Endothelial cell (in vitro differentiated cells): ENCODE measurements around the gene GPR141. TPM values are rescaled to one million over a fixed set of nuclear protein-coding genes. Genes with fewer than 3 reads are reported as not detected.
A peak's percentile ranks its signal among the peaks of the same experiment; 100 is the strongest.

Source experiments
- DNase-seq: peaks from one replicate; pipeline ENCODE4 v3.0.0; 2021; ENCODE audit warnings: low spot score
- H3K27ac Mint-ChIP-seq: one replicate; pipeline ENCODE4 v1.8.0; 2021; ENCODE audit warnings: mixed read lengths, inconsistent platforms; ENCODE audit not compliant: unreplicated experiment
- H3K27me3 Mint-ChIP-seq: one replicate; pipeline ENCODE4 v1.8.0; 2021; ENCODE audit warnings: mild to moderate bottlenecking, moderate library complexity, mixed read lengths, inconsistent platforms; ENCODE audit not compliant: unreplicated experiment
- H3K36me3 Mint-ChIP-seq: one replicate; pipeline ENCODE4 v1.8.0; 2021; ENCODE audit warnings: mild to moderate bottlenecking, low read depth, mixed read lengths, inconsistent platforms; ENCODE audit not compliant: unreplicated experiment
- H3K4me1 Mint-ChIP-seq: one replicate; pipeline ENCODE4 v1.8.0; 2021; ENCODE audit warnings: mild to moderate bottlenecking, mixed read lengths, inconsistent platforms; ENCODE audit not compliant: unreplicated experiment
- H3K4me3 Mint-ChIP-seq: one replicate; pipeline ENCODE4 v1.8.0; 2021; ENCODE audit warnings: mild to moderate bottlenecking, mixed read lengths, inconsistent platforms; ENCODE audit not compliant: unreplicated experiment
- H3K9me3 Mint-ChIP-seq: one replicate; pipeline ENCODE4 v1.8.0; 2021; ENCODE audit warnings: mixed read lengths, inconsistent platforms; ENCODE audit not compliant: unreplicated experiment
- CTCF ChIP-seq: fragments of 200-600 bp; sonication (generic); IDR thresholded peaks from one replicate; pipeline ENCODE4 v1.5.0; 2021; ENCODE audit warnings: antibody characterized with exemption; ENCODE audit not compliant: unreplicated experiment
- total RNA-seq: library from RNA; stranded (reverse); fragmentation: NEBNext Ultra II Directional; extraction: Animal tissue kit (Norgen Biotek cat#: 25700); gene quantifications from one replicate; pipeline ENCODE4 v1.2.1, GENCODE V29; 2021; ENCODE audit not compliant: unreplicated experiment

The GPR141 gene
- total RNA-seq, 1 donor from 2014 or later: not detected

DNA sequence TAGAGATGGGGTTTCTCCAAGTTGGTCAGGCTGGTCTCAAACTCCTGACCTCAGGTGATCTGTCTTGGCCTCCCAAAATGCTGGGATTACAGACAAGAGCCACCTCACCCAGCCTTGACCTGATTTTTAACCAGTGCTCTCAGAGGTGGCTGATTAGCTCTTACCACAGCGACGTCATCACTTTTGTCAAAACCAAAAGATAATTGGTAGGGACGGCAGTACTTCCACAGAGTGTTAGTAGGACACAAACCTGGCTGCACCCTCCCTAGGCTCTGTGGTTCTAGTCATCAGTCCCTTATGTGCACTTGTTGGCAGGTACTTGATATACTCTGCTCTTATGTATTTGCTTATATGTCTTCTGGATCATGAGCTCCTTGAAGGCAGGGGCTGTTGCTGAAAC, 74.0 kb downstream of the GPR141 start:
- Mint-ChIP-seq H3K4me1 (no peaks in the 10 kb centered on the region), H3K27ac (no peak overlapping the region), H3K4me3 (no peak overlapping the region), H3K36me3 (no peaks in the 10 kb centered on the region), H3K27me3 (no peaks in the 10 kb centered on the region), H3K9me3 (no peaks in the 10 kb centered on the region)
- no peak for TF ChIP-seq CTCF
- no peak for DNase-seq

- Mint-ChIP-seq H3K27me3 (no peaks in the 10 kb centered on the region), H3K4me3 (no peak overlapping the region), H3K27ac (no peak overlapping the region), H3K4me1 (peaks cover 2% of the 10 kb centered on the region), H3K9me3 (no peaks in the 10 kb centered on the region), H3K36me3 (peaks cover 3% of the 10 kb centered on the region)
- no peak for TF ChIP-seq CTCF
- no peak for DNase-seq
These were observed 75.0 kb downstream of the GPR141 start for GRCh38 chr7:37758501-37759045.

GRCh38 chr7:37759526-37759925, 76.0 kb downstream of the GPR141 start:
- no peak for TF ChIP-seq CTCF
- H3K27ac Mint-ChIP-seq: no peak overlapping the region
- peaks cover 3% of the 10 kb centered on the region for H3K36me3 Mint-ChIP-seq
- H3K27me3 Mint-ChIP-seq: no peaks in the 10 kb centered on the region
- H3K4me3 Mint-ChIP-seq: no peak overlapping the region
- H3K4me1 Mint-ChIP-seq: peaks cover 2% of the 10 kb centered on the region
- DNase-seq: no peak
- H3K9me3 Mint-ChIP-seq: no peaks in the 10 kb centered on the region

- no peak overlapping the region for H3K4me3 Mint-ChIP-seq
- no peaks in the 10 kb centered on the region for H3K9me3 Mint-ChIP-seq
- H3K36me3 Mint-ChIP-seq: peaks cover 3% of the 10 kb centered on the region
- peaks cover 24% of the 10 kb centered on the region for H3K4me1 Mint-ChIP-seq
- no peak for TF ChIP-seq CTCF
- no peak for DNase-seq
- H3K27me3 Mint-ChIP-seq: no peaks in the 10 kb centered on the region
- H3K27ac Mint-ChIP-seq: no peak overlapping the region
These were observed 81.9 kb downstream of the GPR141 start for GRCh38 chr7:37765421-37765829.

DNA sequence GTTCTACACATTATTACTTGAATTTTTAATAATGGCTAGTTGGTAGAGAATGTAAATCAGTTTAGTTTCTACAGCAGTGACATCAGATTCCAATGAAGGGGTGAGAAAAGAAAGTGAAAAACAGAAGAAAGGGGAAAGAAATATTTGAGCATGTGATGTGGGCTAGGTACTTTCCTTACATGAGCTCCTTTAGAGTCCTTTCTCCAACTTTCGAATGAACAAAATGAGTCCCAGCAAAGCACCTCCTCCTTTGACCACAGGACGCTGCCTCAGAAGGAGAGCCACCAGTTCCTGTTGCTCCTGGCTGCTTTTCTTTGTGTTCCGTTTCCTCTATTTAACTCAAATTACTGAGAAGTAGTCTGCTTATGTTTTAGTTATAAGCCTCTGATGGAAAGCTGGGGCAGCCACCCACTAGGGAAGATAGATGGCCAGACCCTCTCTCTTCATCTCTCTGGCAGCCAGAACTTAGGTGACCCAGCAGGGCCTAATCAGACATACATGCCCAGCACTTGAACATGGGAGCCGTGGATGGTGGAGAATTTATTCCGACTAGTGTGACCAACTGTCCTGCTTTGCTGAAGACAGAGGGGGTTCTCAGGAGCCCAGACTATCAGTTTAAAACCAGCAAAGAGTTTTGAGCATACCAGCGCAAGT, 82.4 kb downstream of the GPR141 start:
- H3K9me3 Mint-ChIP-seq: no peaks in the 10 kb centered on the region
- TF ChIP-seq CTCF: no peak
- peak overlapping the region; percentile 32 for H3K27ac Mint-ChIP-seq
- no peaks in the 10 kb centered on the region for H3K27me3 Mint-ChIP-seq
- no peak for DNase-seq
- H3K4me3 Mint-ChIP-seq: no peak overlapping the region
- H3K36me3 Mint-ChIP-seq: peaks cover 3% of the 10 kb centered on the region
- H3K4me1 Mint-ChIP-seq: peaks cover 24% of the 10 kb centered on the region
